GM20000 (cell line): Measurements from ENCODE around the gene RALGAPA2.

ENCODE experiments used
- DNase-seq: peaks from one replicate; pipeline ENCODE4 v3.0.0; 2012; ENCODE audit warnings: low spot score
- TF ChIP-seq, protein P1 (sequence below): IDR thresholded peaks from 2 replicates; pipeline ENCODE4 v1.5.1; 2012; ENCODE audit warnings: mild to moderate bottlenecking, control low read depth; ENCODE audit errors: extremely low read depth, missing control alignments

Gene RALGAPA2

DNA sequence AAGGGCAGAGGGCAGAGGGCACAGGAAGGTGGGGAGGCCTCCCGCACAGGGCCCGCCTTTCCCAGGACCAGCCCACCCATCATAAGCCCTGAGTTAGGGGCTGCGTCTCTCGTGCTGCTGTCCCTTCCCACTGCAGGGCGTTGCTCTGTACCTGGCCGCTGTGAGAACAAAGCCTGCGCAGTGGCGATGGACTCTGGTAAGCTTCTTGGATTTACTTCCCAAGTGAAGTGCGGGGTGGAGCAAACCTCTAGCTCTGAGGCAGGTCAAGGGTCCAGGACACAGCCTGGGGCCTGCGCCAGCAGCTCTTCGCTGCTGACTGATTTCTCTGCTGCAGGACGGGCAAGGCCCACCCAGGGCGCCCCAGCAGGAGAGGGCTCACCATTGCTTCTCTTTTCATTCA lies 320.7 kb downstream of the RALGAPA2 start:
- no peak for DNase-seq
- TF ChIP-seq, protein P1, sequence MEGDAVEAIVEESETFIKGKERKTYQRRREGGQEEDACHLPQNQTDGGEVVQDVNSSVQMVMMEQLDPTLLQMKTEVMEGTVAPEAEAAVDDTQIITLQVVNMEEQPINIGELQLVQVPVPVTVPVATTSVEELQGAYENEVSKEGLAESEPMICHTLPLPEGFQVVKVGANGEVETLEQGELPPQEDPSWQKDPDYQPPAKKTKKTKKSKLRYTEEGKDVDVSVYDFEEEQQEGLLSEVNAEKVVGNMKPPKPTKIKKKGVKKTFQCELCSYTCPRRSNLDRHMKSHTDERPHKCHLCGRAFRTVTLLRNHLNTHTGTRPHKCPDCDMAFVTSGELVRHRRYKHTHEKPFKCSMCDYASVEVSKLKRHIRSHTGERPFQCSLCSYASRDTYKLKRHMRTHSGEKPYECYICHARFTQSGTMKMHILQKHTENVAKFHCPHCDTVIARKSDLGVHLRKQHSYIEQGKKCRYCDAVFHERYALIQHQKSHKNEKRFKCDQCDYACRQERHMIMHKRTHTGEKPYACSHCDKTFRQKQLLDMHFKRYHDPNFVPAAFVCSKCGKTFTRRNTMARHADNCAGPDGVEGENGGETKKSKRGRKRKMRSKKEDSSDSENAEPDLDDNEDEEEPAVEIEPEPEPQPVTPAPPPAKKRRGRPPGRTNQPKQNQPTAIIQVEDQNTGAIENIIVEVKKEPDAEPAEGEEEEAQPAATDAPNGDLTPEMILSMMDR: no peak

DNA sequence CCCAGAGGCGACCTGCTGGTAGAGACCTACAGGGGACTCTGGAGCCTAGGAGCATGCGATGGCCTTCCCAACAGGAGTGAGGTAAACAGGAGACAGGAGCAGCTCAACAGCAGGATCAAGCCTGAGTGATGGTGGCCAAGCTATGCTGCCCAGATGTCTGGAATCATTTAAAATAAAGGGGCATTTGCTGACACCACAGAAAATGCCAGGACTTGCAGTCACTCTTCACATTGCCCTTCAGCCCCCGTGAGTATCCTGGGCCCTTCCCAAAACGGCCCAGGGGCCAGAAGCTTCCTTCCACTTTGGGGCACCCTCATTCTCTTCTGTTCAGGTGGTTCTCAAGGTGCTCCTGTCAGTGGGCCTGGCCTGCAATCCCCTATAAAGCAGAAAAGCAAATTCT lies 321.3 kb downstream of the RALGAPA2 start:
- no peak for DNase-seq
- TF ChIP-seq, protein P1: no peak

DNA sequence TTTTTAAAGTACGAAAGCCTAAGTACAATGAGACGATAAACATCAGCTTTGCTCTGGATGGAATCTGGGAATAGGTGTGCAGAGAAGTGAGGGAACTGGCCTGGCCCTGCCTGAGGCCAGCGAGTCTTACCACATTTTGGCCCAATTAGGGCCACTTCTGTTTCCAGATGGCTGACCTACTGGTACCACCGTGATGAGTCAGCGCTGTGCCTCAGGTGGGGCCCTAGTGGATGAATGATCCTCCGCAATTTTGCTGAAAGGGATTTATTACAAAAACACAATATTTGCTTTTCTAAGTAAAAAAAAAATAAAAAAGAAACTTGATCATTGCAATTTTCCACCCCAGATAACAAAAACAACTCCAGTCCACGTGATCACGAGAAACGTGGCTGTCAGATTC lies 322.1 kb downstream of the RALGAPA2 start:
- TF ChIP-seq, protein P1: no peak
- no peak for DNase-seq

DNA sequence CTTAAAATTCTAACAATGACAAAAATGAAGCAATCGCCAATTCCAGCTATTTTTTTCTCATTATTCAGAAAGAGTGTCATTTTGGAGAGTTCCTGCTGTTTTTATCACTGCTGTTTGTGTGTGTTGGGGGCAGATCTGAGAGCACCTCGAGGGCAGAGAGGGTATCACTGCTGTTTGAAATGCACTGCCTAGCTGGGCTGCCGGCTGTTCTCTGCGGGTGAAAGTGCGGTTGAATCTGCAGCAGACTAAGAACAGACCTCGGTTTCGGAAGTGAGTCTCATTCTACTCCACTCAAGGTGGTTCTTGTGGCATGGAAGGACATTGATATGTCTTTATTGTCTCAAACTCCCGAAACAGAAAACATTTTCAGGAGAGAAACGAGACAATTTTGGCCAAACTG lies 326.3 kb downstream of the RALGAPA2 start:
- no peak for DNase-seq
- TF ChIP-seq, protein P1: no peak

DNA sequence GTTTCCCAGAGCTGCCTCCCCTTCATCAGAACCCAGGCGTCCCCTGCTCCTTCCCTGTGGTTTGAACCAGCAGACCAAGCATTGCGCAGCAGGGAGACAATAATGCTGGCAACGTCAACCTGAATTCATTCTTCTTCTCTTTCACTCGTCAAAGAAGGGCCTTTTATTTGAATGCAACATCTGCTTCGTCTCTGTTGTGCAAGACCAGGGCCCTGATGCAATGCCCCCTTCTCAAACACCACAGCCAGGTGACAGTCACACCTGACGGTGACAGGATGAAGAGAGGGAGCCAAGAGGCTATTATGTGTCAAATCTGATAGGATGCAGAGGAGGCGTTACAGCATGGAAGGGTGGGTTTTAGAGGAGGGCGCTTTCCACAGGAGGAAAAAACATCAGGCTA lies 336.6 kb downstream of the RALGAPA2 start:
- TF ChIP-seq, protein P1: no peak
- no peak for DNase-seq

DNA sequence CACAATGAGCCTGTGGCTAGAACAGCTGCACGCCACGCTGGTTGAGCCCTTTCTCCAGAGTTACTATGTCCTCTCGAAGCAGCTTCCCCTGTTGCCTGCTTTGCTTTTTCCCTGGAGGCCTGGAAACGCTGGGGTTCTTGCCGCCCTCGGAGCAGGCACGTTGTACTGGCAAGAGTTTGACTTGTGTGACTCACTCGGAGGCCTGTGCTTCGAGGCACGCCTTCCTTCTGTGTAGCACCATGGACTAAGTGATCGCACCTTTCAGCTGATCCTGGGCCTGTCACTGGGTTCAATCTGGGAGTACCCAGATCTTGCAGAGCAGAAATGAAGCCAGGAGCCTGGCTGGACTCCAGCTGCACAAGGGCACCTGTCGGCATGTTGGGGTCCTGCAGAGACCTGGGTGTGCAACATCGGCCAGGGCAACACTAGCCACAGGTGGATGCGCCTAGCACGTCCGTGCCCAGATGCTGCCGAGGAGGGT lies 339.3 kb downstream of the RALGAPA2 start:
- DNase-seq: no peak
- TF ChIP-seq, protein P1: no peak

DNA sequence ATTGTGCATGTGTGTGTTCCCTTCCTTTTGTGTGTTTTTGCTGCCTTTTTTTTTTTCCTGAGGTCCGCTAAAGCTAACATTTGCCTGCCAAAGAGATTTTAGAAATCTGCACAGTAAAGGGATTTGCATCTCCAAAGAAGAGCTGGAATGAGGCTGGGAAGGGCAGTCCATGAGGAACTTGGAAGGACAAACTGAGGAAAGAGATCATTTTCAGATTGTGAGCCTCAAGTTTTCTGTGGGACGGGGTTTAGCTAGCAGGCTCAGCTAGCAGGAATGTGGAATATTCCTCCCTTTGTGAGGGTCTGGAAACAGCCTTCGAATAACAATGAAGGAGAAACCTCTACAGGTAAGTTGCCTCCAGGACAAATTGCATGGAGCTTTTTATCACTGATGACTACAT lies 340.8 kb downstream of the RALGAPA2 start:
- no peak for DNase-seq
- TF ChIP-seq, protein P1: no peak

DNA sequence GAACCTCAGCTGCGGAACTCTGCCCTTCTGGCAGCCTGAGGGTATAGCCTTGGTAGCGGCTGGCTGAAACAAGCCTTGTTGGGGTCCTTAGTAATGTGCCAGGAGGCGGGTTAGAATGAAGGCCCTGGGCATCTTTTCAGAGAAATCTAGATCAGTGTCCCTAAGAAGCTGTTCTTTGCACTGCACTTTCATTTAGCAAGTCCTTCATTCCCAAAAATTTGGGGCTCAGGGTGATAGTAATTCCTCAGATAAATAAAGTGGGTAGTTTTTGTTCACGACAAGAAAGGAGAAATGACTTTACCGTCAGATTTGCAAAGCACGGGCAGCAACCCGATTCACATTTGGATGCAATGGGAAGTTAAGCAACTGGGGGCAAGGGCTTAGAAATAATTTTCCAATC lies 341.4 kb downstream of the RALGAPA2 start:
- TF ChIP-seq, protein P1: no peak
- DNase-seq: no peak
